HG02610 (cell line): Measurements from ENCODE around the gene PHF21A.

ENCODE experiments used
- ATAC-seq: cut with Tn5 transposase; IDR thresholded peaks from one replicate; pipeline ENCODE4 v1.9.1; 2021; ENCODE audit warnings: mild to moderate bottlenecking, moderate library complexity; ENCODE audit not compliant: unreplicated experiment

Gene PHF21A

DNA sequence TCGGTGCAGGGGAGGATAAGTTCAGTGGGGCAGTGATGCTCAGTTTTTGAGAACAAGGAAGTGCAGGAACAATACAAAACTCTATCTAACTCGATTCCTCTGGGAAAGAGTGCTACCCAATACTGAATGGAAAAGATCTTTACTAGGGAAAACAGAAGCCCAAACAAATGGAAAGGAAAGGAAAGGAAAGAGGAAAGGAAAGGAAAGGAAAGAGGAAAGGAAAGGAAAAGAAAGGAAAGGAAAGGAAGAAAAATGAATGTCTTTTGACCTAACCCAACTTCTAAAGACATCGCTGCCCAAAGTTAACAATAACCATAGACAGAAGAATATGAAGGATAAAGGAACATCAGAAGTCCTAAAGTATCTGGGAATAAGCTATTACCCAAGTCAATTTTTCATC lies 41.6 kb downstream of the PHF21A start:
- ATAC-seq = no peak

DNA sequence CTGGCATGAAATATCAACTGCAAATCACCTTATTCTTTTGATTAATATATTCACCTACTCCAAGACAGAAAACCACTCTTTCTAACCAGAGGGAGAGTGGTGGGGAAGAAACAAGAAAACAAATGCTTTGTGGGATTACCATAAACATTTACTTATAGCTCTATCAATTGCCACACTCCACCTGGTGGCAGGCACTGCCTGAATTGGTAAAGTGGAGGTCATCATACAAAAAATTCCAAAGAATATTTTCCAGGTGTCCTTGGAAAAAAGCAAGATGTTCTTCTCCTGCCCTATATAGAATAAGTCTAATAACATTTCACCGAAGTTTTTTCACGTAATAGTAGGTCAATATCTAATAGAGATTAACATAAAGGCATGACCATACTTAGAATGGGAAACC lies 45.3 kb downstream of the PHF21A start:
- no peak for ATAC-seq

DNA sequence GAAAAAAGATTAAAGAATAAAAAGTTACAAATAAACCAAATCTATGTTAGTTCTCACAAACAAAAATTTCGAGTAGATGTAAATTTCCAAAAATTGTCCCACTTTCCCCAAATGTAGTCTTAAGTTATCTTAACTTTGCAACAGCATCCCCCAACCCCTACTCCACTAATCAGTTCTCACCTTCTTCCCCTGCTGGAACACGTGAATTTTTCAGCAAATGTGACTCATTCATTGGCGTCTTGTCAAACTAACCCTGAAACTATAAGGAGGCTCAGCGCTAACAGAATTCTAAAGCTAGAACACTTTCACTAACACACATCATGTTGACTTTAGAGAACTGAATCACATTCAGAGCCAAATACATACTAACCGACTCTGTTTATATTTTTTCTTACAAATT lies 46.1 kb downstream of the PHF21A start:
- ATAC-seq = no peak

DNA sequence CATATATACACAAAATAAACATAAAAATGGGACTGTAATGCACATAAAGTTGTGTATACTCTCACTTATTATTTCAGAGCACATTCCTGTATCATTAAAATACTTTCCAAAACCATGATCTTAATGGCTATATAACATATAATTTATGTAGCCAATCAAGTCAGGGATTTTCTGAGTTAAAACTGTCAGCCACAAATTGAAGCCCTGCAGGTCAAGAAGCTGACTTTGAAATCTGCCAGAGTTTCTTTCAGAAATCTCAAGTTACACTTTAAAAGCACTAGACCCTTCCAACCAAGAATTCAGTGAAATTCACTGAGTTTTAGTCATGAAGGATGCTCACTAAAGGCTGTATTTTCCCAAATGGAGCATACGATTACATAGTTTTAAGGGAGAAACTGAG lies 47.6 kb downstream of the PHF21A start:
- no peak for ATAC-seq

DNA sequence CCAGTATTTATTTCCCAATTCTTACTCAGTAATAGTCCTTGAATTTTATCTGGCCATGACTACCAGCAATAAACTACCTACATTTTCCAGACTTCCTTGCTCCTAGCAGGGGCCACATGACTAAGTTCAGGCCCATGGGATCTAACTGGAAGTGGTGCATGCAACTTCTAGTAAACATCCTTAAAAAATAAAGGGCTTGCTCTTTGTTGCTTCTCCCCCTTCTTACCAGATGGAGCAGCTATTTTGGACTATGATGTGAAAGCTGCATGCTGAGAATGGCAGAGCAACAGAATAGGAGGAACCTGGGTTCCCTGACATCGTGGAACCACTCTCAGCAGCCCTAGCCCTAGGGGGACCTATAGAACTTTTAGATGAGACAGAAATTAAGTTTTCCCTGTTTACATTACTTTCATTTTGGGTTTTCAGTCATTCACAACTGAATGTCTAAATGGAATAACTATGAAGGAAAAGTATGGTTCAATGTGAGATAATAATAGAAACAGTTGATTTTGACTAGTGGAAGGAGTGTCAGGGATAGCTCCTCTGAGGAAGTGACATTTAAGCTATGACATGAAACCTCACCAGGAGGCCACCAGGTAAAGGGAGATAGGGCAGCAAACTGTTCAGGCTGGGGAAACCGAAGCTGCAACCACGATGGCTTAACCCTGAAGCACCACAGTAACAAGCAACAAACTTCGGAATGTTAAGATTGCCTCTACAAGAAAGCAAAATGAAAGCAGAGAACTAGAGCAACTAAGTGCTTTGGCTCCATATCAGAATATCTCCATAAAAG lies 48.9 kb downstream of the PHF21A start:
- no peak for ATAC-seq

DNA sequence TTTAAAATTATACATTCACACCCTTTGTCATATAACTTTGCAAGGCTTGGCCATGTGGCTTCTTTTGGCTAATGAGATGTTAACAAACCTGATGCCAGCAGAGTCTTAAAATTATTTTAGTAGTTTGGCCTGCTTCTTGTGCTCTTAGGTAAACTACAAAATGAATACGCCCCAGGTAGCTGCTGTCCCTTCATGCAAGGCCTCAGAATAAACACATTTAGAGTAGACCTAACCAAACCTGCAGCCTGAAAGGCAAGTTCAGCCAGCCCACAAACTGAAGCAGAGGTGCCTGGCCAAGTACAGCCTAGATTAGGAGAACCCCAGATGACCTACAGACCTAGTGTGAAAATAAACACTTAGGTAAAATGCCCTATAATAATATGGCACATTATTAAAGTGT lies 50.2 kb downstream of the PHF21A start:
- ATAC-seq = no peak

DNA sequence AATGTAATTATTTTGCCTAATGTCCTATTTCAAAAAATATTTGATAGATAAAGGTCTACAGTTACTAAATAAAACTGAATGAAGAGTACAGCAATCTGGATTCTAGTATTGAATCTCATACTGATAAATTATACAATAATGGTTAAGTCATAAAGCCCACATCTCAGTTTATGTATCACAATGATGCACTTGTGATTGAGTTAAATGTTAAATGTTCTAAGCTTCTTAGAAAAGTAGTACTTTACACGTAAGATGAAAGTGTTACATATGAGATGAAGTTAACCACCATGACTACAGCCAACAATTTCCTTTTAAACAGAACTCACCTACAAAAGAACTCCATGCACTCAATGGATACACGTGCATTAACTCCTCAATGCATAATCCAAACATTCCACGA lies 51.7 kb downstream of the PHF21A start:
- ATAC-seq = no peak

DNA sequence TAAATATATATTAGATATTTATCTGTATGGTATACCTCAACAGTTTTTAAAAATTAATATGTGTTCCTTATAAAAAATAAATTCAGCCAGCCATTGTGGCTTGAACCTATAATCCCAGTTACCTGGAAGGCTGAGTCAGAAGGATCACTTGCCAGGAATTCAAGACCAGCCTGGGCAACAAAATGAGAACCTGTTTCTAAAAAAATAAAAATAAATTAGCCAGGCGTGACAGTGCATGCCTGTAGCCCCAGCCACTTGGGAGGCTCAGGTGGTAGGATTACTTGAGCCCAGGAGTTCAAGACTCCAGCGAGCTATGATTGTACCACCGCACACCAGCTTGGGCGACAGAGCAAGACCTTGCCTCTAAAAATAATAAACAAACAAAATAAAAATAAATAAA lies 54.9 kb downstream of the PHF21A start:
- ATAC-seq = no peak

DNA sequence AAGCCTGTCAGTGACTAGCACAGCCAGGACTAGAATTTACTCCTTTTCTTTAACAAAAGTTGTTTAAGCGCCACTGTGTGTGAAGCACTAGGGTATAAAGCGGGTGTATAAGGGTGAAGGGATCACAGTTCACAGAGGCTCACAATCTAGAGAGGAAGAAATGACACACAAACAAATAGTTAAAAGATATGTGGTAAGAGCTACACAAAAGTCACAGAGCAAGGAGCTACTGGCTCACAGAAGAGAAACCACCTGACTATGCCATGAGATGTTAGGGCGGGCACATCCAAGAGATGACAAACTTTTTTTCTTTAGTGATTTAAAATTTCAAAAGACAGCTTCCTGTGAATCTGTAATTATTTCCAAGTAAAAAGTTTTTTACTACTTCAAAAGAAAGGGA lies 55.6 kb downstream of the PHF21A start:
- no peak for ATAC-seq

DNA sequence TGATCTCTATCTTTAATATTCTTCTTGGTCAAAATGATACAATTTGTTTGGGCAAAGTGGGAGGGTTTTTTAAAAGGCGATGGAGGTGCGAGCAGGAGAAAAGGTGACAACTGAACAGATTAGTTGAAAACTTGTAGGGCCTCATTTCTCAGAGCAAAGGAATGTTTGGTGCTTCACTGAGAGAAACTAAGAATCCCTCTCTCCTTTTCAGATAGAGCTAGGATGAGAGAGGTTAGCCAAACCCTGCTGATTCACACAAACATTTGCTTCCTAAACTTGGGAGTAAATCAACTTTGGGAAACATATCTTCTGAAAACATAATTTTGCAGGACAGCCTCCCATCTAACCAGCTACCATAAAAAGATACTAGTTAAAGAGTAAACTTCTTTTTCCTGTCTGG lies 57.0 kb downstream of the PHF21A start:
- no peak for ATAC-seq

DNA sequence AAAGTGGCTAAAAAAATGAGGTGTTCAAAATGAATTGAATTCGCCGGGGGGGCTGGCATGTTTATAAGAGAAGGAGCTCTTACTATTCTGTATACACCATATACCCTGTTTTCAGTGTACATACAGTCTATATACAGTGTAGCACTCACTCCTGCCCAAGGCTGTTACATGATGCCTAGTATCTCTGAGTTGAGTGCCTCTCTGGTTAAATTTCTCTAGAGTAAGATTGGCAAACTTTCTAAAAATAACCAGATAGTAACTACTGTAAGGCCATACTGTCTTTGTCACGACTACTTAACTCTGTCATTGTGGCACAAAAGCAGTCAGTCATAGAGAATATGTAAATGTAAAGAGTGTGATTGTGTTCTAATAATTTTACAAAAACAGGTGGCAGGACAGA lies 58.1 kb downstream of the PHF21A start:
- no peak for ATAC-seq

DNA sequence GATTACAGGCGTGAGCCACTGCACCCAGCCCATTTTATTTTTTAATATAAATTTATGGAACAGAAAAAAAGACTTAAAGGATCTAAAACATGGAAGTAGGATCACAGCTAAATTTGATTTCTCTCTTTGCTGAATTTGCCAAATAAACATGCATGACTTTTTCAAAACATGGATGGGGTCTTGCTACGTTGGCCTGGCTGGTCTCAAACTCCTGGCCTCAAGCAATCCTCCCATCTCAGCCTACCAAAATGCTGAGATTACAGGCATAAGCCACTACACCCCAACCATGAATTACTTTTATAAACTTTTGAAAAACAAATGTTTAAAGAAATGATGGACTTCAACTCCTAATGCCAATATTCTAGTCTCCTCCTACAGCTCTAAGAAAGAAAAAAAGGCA lies 61.2 kb downstream of the PHF21A start:
- ATAC-seq = no peak

DNA sequence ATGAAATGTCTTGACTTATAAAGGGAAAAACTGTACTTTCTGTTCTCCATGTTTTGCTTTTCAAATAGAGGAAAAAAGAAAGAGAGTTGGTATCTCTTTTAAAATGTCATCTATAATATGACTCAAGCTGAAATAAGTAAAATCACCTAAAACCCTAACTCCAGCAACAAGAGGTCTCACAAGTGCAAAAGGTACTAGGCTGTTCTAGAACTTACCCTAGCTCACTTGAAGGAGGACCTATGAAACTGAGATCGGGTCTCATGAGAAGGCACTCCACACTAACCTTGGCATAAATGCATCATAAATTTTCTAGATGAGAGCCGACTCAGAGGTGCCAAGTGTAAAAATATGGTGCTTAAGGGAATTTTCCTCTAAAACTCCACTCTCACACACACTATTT lies 63.8 kb downstream of the PHF21A start:
- no peak for ATAC-seq

DNA sequence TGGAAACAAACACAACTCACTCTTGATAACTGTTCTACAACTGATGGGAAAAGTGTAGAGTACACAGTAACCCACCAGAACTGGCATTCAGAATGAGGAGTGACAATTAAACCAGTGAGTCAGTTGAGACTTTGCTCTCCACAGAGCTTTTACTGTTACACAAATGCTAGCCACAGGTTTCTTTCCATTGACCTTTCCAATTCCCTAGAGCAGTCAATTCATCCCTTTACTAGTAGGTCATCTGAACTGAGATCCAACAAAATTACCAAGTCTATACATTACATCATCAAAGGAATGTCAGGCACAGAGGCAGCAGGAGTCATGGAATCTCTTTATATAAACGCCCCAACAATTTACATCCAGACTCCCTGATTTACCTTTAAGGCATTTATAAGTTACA lies 65.9 kb downstream of the PHF21A start:
- ATAC-seq = no peak

DNA sequence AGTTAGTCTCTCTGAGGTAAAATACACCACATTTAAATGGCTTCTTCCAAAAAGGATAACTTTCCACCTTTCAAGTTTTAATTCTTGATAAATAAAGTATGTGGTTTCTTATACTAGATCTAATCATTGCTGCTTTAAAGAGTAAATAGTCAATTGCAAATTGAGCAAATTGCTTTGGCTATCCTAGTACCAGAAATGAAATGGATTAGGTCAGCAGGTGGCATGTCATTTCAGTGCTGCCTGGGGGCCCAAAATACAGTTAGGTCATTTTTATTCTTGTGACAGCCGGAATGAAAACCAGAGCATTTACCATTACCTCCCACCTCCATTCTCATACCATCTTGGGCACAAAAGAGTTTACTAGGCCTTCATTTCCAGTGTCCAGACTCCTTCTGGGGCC lies 70.2 kb downstream of the PHF21A start:
- no peak for ATAC-seq

DNA sequence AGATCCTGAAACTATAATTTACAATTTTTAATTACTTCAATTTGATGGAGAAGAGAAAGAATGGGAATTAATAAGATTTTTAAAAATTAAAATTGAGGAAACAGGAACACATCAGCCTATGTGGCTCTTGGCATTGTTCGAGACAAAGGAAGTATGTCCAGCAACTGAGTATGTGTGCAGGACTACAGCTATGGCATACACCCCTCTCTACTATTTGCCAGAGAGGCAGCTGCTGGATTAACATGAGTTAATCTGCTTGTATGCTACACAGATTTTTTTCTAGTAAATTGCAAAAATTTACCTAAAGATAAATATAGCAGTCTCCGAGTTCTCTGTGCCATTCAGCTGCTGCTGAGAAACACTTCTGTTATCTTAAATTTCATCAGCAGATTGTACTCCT lies 70.6 kb downstream of the PHF21A start:
- ATAC-seq = no peak

DNA sequence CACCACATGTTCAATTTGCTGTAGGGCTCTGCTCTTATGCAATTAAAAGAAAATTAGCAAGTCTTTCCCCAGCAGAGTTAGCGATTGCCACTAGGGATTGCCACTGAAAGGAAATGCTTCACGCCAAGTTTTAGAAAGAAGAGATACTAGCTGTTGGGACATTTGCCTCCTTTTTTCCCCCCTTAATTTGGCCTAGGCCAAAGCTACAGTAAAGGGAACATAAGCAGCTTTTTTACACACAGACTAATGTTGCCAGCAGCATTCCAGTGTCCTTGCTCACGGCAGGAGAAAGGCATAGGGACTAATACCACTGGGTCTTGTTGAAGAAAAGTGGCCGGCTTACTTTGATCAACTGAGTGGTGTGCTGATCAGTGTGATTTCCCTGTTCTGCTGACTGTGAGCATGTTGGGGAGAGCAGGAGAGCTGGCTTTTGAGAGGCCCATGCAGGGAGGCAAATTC lies 71.2 kb downstream of the PHF21A start:
- ATAC-seq = no peak

DNA sequence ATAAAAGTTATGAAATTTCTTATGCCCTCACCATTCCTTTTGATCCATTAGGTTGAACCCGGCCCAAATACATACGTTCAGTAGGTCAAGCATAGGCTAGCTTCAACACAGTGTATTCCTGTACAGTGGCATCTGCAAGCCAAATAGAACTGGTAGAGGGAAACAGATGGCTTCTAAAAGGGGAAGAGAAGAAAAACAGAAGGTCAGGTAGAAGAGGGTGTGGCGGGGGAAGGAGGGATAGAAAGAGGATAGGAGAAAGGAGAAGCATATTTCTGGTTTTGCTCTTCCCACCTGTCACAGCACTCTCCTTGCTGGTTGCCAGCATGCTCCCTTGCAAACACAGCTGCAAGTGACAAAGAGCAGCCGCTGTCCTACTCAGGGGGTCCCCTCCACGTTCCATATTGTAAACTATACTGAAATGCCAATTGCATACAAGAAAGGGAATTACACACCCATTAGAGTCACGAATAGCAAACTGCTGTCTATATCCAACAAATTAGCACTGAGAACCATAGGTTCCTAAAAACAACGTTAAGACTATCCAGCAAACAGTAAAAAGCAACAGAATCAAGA lies 71.8 kb downstream of the PHF21A start:
- no peak for ATAC-seq

DNA sequence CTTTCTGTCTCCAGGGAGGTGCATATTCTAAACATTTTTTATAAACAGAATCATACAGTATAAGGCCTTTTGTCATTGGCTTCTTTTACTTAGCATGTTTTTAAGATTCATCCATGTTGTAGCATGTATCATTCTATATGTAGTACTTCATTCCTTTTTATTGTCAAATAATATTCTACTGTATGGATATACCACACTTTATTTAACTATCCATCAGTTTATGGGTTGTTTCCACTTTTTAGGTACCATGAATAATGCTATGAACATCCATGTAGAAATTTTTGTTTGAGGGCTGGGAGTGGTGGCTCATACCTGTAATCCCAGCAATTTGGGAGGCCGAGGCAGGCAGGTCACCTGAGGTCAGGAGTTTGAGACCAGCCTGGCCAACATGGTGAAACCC lies 73.1 kb downstream of the PHF21A start:
- no peak for ATAC-seq

DNA sequence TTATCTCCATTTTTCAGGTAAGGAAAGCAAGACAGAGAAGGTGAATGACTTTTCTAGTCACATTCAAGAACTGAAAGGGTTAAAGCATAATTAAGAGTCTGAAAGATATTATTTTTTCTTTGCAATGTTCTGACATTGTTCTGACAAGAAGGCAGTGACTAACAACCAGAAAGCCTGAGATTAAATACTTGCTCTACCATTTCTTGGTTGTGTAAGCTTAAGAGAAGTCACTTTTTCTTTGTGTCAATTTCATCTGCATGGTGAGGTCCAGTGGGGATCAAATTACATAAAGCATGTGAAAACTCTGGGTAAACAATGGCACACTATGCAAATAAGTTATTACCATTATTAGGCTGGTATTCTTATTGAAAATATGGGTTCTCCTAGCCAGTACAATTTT lies 73.7 kb downstream of the PHF21A start:
- no peak for ATAC-seq

DNA sequence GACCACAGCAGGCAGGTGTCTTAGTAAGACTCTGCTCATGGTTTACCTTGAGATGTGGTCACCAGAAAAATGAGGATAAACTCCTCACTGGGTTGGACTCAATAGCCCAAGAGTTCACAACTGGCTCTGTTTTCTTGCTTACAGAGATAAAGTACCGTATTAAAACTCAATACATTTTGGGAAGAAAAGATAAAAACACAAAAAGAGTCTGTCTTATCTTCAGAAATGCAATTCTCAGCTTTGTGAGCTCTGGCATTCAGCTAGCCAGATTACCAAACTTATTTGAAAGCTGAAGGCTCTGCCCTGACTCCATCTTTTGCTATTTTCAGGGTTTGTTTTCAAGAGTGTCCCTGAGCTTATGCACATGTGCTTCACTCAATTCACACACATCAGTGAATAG lies 75.4 kb downstream of the PHF21A start:
- no peak for ATAC-seq

DNA sequence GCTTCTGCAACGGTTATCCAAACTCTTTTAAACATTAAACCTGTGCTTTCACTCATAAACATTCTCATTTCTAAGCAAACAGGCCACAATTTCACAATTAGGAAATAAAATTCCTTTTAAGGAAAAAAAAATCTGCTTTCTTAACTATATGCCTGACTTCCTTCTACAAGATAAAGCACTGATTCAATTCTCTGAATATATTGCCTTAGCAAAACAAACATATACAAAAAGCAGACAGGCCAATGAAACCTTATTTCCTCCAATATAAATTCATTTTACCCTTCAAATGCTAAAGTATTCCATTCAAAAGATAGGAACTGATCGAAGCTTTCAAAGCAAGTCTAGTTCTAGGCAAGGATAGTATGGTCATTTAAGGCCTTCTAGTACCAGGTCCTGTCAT lies 76.7 kb downstream of the PHF21A start:
- no peak for ATAC-seq

DNA sequence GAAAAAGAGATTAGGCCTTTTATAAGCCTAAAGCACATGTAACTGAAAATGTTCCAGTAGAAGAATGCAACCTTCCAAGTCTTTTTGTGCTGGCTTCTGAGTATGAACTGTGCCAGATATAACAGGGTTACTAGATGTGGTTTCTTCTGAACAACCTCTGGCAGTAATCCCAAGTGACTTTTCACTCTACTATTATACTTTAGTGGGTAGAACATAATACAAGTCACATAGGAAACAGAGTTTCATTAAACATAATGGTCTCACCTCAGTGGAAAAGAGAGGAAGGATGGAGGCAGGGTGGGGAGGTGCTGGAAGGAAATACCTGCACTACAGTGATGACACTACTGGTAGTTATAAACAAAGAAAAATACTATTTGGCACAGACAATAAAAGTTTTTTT lies 81.3 kb downstream of the PHF21A start:
- ATAC-seq = no peak
